ENCODE results near the gene KRTAP23-1.

KRTAP23-1 gene

GRCh38 chr21:30306884-30307283, 41.5 kb downstream of the KRTAP23-1 start:
- no peaks in the 10 kb centered on the region for H3K36me3 ChIP-seq (ENCODE audit: control insufficient read depth, insufficient read depth, low read length)
- no peaks in the 10 kb centered on the region for H3K9me3 ChIP-seq (ENCODE audit: control insufficient read depth, insufficient read depth, low read length)
- H3K27me3 ChIP-seq (ENCODE audit: control insufficient read depth, insufficient read depth, low read length) = no peaks in the 10 kb centered on the region

DNA sequence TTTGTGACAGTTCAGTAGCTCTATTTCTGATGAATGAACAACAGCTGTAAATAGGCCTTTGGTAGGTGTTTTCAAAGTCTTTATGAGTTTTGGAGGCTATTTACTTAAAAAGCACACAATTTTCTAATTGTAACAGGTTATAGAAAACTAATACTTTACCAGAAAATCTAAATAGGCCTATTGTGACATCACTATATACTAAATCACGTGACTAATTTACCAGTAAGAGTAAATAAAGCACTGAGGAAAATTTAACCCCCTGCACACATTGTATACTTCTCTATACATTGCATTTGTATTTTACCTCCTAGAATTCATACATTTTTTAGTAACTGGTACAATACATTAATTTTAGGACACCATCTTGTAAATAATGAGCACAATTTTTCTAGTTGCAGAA, 43.3 kb downstream of the KRTAP23-1 start:
- Histone ChIP-seq H3K9ac (ENCODE audit: low read depth, low read length) (no peak overlapping the region), H3K9me3 (ENCODE audit: control insufficient read depth, insufficient read depth, low read length) (no peaks in the 10 kb centered on the region)

More at GRCh38 chr21:30306884-30307283, 41.5 kb downstream of the KRTAP23-1 start:
- no peak overlapping the region for H3K27ac ChIP-seq (ENCODE audit: low read depth, low read length)
- H3K9ac ChIP-seq (ENCODE audit: low read depth, low read length) = no peak overlapping the region
- H3K4me3 ChIP-seq (ENCODE audit: low read depth, low read length) = no peak overlapping the region
- H3K4me1 ChIP-seq (ENCODE audit: control insufficient read depth, insufficient read depth, low read length) = no peaks in the 10 kb centered on the region

More for the DNA sequence above, 43.3 kb downstream of the KRTAP23-1 start:
- no peaks in the 10 kb centered on the region for H3K4me1 ChIP-seq (ENCODE audit: control insufficient read depth, insufficient read depth, low read length)
- no peak overlapping the region for H3K4me3 ChIP-seq (ENCODE audit: low read depth, low read length)
- H3K36me3 ChIP-seq (ENCODE audit: control insufficient read depth, insufficient read depth, low read length) = no peaks in the 10 kb centered on the region
- no peak overlapping the region for H3K27ac ChIP-seq (ENCODE audit: low read depth, low read length)
- no peaks in the 10 kb centered on the region for H3K27me3 ChIP-seq (ENCODE audit: control insufficient read depth, insufficient read depth, low read length)
